ENCODE data around the gene UGT2A3. TPM values are rescaled to one million over a fixed set of nuclear protein-coding genes. Genes with fewer than 3 reads are reported as not detected.

UGT2A3 gene
- not detected in 2 replicates for total RNA-seq

DNA sequence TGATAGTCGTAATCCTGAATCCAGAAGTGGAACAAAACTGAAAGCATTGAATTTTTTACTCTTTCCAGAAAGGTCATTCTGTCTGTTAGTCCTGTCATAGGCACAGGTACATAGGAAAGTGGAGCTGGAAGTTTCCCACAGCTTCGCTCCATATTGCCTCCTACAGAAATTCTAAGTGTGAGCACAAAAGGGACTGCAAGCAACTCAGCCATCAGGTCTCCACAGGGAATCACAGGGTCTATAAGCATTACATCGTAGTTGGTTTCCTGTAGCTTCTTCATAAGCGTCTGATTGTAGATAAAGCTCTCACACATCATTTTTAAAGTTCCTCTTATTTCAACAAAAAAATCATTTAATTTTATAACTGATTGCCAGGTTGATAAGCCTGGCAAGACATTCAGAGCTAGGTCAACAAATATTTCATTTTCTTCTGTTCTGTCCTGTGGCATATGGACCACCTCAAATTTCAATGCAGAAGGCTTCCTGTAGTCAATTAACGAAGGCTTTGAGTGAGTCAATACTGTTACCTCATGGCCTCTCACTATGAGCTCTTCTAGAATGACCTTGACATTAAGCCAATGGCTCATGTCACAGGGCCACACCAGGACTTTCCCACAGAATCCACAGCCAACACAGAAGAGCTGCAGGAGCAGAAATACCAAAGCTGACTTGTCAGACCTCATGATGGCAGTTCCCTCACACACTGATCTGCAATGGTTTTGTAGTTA, at the start of gene UGT2A3:
TSS of gene UGT2A3 (minus strand) at position 727 of the 728 bp plus-strand sequence. CDS start at position 683, 44 bp downstream.

Other genes starting within 250 kb of the UGT2A3 start
- gene UGT2B10, start 135.8 kb downstream of the UGT2A3 start, total RNA-seq = not detected in 2 replicates
- not detected in 2 replicates for gene UGT2B7, start 144.7 kb upstream of the UGT2A3 start, total RNA-seq